ENCODE data around the gene TM7SF2.
"Not testable (repeated sequence)": the region's sequence is repeated elsewhere in the genome, so short reads cannot be mapped to it uniquely, and the experiment has no call there.

The TM7SF2 gene

DNA sequence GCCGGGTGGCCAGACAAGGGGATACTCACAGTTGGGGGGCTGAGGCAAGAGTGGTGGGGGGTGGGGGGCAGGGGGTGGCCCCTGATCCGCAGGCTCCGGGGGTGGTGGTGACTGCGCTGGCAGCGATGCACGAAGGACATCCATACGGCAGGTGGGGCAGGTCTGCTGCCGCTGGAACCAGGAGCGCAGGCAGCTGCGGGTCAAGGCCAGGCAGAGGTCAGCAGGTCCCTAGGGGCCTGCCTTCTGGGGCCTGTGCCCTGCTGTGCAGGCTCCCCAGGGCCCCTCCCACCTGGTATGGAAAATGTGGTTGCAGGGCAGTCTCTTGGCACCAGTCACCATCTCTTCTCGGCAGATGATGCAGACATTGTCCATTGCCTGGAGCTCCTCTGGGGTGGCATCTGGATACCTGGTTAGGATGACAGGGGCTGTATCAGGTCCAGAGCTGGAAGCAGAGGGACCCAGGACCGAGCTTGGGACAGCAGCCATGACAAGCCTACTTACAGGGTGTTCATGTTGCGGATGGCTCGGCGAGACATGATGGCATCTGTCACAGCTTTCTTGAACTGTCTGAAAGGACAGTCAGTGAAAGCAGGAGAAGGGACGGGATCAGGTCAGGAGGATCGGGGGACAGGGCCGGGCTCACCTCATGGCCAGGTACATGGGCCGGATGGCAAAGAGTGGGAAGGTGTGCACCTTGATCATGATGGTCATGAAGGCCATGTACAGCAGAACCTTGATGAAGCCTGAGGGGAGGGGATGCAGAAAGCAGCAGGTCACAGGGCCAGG, 19.2 kb downstream of the TM7SF2 start:
- DNase-seq: no peak

DNA sequence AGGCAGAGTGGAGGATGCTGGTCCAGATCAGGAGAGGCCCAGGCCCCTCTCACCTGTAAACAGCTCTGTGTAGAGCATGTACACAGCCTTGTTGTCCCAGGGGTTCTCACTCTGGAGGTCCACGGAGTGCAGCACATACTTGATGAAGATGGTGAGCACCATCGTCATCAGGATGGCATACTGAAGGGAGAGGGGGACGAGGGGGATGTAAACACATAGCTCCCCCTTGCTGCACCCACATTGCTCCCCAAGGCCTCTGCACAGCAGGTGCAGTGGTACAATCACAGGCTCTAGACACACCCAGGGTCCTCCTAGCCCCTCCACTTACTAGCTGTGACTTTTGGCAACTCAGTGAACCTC, 19.7 kb downstream of the TM7SF2 start:
- no peak for DNase-seq

DNA sequence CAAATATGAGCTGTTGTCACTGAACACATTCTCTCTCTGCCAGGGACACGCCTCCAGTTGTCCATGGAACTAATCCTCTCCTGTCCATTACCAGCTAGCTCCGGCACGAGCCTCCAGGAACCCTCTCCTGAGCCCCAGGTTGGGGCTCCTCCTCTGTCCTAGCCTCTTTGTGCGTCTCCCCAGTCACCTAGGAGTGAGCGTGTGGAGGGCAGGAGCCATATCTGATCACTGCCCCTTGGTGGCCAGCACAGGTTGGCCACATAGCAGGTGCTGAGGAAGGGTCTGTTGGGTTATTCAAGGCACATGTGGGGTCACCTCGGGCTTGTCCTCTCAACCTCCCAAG, 20.2 kb downstream of the TM7SF2 start:
- DNase-seq: no peak

DNA sequence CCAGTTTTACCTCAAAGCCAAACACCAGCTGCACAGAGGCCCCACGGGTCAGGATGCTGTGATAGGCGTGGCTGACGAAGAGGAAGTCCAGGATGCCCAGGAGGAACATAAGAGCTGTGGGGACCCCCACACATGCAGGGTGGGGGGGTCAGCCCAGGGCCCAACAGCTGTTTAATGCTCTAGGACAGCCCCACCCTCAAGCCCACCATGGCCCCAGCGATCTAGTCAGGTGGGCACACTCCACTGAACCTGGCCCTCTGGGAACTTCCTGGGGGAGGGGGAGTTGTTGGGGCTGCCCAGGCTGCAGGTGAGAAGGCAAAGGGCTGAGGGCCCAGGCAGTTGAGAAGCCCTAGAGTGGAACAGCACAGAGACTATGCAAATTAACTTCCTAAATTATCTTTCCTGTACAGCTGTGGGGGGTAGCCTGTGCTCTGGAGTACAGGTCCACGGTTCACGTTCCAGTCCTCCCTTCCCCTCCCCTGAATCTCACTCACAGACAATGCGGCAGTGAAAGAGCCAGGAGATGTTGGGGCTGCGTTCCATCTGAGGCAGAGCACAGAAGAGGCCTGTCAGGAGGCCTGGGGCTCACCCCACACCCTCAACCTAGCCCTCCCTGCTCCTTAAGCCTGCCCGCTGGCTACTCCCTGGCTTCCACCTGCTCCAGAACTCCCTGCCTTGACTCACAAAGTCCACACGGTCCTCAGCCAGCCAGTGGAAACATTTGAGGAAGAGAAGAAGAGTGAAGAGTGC, 20.7 kb downstream of the TM7SF2 start:
- no peak for DNase-seq

DNA sequence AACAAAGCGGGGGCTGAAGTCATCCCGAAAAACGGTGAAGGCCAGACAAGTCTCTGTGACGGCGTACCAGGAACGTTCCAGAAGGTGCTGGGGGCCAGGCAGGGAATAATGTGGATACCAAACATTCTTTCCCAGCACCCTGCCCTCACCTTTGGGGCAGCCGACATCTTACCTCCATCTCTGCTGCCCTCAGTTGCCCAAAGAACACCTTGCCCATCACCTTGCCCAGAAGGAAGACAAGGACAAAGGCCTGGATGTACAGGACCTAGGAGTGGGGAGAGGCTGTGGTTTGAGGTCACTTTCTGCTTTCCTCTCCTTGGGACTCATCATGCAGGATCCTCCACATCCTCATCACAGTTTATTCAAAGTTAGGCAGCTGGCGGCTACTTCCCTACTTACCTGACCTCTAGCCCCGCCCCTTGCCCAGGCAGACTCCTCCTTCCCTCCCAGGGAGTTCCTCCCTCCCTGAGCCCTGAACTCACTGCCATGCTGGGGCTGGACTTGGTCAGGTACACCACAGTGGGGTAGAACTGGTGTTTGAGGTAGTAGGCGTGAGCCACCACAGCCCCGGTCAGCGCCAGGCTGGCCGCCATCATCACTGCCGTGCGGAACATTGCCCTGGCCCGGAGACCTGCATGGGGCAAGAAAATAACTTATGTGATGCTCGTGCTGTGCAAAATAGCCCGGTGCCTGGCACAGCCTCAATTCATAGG, 21.5 kb downstream of the TM7SF2 start:
- DNase-seq: no peak

DNA sequence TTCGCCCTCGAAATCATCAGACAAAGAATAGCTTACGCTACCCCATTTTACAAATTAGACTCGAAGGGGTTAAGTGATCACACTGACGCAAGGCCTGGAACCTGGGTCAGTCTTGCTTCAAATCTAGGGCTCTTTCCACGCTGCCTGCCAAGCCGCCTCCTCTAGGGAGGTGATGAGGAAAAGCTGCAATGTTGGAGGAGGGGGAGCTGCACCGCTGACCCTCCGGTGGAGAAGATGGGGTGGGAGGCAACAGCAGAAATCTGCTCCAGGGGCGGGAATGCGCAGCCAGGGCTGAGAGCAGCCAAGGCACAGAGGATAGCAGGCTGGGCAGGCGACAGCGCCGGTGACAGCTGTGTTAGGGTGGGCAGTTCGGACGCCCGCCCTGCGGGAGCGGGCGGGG, 22.1 kb downstream of the TM7SF2 start:
- DNase-seq: no peak

DNA sequence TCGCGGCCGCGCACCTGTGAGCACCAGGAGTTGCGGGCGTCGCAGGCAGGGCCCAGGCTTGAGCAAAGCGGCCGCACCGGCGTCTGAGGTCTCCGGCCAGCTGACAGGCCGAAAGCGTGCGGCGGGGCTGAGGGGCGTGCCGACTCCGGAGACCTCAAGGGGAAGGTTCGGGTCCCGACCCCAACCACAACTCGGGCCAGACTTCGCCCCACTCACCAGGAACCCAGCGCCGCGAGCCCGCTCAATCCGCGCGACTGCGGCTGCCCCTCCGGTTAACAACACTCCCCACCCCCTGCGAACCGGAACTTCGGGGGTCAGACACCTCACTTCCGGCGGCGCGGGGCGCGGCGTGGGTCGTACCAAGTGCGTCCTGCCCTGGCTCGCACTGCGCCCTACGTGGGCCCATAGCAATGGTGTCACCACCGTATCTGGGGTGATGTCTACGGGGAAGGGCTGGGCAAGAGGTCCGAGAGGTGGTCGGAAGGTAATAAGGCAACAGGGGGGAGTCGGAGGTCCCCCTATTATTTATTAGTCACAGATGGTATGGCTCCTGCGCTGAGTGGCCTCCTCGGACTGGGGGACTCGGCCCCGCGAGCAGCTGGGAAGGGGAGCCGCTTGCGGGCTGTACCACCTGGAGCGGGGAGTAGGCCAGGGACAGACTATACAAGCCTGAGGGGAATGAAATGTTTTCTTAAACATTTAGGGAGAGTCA, 22.7 kb downstream of the TM7SF2 start, which contains the start of gene SYVN1:
Gene SYVN1 (minus strand): TSS at position 280 of the 712 bp plus-strand sequence. CDS start 918 bp downstream, outside the sequence.
- DNase-seq: peak; percentile 95

DNA sequence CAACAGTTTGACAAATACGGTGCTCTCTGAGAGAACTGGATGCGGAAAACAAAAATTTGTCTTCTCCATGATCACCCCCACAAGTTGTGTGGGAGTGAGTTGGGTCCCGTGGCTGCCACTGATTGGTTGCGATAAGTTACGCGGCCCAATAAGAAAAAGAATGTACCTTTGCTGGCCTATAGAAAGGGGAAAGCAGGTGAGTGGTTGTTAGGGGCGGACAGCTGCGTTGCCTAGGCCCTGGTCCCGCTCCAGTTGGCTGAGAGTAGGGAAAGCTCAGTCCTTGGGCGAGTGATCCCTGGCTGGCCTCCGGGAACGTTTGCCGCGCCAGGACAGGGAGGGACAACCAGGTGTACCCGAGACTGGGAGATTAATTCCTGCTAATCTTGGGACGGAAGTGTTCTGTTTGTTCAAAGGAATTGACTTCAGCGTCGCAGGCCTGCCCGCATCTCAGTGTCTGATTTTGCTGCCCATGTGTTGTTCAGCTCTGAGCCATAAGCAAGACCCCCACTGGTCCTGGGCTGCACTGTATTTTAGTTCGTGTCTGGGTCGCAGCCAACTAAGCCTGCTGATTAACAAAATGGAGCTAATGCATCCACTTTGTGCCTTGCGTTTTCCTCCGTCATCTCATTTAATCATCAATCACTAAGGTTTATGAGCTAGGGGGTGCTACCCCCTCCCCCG, 23.4 kb downstream of the TM7SF2 start:
- peak; percentile 85 for DNase-seq

DNA sequence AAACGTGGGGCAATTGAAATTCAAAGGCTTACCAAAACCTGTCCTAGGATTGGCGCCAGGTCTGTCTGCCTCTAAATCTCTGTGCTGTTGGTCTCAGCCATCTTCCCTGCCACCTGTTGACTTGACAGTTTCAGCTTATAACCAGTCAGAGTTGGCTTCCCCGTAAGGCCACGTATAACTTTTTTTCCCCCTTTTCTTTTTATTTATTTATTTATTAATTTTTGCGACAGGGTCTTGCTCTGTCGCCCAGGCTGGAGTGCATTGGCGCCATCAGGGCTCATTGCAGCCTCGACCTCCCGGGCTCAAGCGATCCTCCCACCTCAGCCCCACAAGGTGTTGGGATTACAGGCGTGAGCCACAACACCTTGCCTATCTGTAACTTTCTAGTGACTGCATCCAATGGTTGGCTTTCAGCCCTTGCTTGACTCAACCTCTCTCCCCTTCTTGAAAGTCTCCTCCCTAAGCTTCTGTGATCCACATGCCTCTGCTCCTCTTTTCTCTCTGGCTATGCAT, 24.0 kb downstream of the TM7SF2 start:
- no peak for DNase-seq

DNA sequence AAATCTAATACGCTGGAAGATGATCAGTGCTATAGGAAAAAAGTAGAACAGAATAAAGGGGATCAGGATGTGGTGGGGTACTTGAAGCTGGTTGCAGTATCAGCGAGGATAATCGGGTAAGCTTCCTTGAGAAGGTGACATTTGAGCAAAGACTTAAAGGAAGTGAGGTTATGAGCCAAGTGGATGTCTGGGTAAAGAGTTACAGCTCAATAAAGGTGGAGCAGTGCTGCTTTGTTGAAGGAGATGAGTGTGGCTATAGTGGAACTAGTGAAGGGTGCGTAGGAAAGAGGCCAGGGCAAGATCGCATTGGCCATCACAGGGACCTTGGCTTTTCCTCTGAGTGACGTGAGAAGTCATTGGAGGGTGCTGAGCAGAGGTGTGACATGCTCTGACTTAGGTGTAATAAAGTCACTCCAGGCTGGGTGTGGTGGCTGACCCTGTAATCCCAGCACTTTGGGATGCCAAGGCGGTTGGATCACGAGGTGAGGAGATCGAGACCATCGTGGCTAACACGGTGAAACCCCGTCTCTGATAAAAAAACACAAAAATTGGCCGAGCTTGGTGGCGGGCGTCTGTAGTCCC, 24.9 kb downstream of the TM7SF2 start:
- no peak for DNase-seq

DNA sequence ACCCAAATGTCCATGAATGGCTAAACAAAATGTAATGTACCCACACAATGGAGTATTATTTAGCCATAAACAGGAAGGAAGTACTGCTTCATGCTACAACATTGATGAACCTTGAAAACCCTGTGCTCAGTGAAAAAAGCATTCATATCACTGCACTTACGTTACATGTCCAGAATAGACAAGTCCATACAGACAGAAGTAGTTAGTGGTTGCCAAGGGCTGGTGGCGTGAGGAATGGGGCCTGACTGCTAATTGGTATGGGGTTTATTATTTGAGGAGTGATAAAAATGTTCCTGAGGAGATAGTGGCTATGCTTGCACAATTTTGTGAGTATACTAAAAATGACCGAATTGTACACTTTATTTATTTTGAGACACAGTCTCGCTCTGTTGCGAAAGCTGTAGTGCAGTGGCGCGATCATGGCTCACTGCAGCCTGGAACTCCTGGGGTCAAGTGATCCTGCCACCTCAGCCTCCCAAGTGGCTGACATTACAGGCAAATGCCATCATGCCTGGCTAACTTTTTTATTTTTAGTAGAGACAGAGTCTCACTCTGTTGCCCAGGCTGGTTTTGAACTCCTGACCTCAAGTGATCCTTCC, 30.3 kb downstream of the TM7SF2 start:
- DNase-seq: no peak

DNA sequence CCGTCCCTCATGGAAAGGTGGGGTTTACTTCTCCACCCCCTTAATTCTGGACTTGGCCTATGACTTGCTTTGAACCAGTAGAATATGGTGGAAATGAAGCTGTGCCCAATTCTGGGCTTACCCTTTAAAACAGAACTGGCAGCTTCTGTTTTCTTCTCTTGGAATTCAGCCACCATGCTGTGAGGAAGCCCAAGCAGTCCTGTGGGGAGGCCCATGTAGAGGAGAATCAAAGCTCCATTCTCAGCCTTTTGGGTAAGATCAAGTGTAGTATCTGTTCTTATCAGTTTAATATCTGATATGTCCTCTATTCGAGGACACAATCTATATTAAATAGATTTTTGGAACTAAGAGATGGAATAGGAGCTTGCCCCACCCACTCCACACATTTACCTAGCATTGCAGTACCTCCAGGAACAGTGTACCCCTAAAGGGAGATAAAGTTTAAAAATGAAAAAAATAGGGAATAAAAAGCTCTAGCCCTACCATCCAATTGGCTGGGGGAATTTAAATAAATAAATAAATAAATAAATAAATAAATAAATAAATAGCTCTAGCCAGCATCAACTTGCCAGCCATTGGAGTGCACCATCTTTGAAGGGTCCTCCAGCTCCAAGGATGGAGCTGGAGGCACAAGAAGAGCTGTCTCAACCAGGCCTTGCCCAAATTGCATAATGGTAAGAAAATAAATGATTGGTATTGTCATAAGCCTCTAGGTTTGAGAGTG, 35.8 kb downstream of the TM7SF2 start:
- no peak for DNase-seq

DNA sequence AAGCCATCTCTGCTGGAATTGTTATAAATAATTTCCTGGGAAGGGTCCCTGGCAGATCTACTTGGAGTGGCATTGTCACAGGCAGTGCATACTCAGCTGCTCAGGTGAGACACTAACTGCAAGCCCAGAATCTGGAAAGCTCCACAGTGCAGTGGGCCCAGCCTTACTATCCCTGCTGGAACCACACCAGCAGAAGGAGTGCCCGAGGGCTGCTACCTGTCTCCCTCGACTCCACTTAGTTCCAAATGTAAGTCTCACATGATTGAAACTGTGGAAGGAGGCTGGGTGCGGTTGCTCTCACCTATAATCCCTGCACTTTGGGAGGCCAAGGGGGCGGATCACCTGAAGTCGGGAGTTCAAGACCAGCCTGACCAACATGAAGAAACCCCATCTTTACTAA, 37.0 kb downstream of the TM7SF2 start:
- no peak for DNase-seq

DNA sequence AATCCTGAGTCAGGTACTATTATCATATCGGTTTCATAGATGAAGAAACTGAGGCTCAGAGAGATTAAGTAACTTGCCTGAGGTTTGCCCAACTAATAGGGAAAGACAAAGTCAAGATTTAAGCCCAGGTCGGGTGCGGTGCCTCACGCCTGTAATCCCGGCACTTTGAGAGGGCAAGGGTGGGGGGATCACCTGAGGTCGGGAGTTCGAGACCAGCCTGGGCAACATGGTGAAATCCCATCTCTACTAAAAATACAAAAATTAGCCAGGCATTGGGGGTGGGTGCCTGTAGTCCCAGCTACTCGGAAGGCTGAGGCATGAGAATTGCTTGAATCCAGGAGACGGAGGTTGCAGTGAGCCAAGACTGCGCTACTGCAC, 38.4 kb downstream of the TM7SF2 start:
- DNase-seq: not testable (repeated sequence)

DNA sequence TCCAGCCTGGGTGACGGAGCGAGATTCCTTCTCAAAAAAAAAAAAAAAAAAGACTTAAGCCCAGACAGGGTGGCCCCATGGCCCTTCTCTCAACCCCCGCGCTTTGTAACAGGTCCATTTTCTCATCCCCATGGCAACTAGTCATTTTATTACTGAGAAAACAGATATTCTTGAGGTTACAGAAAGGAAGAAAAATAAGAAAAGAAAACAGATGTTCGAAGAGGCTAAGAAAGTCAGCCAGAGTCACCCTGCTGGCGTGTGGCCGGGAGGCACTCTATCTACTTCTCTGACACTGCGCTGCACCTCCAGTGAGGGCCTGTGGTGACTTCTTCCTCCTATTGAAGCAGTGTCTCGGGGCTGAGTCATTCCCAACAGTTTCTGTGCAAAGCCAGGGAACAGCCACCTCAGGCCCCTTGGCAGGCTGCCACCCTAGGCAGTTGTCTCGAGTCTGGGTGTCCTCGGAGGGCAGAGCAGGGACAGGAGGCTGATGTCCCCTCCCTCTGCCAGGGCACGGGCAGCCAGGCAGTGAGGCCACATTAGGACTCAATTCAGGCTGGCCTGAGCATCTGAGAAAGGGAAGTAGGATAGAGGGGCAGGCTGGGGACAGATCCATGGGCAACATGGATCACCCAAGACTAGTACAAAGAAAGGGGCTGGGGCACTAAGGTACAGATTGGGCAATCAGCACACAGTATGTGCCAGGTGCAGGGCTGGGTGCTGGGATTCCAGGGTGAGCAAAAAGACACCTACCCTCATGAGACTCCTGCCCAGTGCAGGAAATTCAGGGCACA, 39.0 kb downstream of the TM7SF2 start:
- DNase-seq: peak; percentile 72

DNA sequence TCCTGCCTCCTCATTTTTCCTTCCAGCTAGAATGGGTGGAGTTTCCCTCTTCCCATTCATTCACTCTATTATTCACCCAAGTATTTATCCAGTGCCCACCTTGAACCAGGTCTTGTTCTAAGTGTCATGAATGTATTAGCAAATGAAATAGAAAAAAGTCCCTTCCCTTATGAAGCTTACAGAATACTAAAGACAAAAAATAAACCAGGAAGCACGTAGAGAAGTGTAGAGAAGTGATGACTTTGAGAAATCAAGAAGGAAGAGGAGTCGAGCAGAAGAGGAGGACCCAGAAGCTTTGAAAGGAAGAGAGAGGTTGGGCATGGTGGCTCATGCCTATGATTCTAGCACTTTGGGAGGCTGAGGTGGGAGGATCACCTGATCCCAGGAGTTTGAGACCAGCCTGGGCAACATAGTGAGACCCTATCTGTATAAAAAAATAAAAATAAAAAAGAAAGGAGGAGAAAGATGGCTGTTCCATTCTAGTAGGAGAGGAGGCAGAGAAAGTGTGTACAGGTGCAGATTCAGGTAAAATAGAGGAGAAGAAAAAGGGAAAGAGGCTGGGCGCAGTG, 39.7 kb downstream of the TM7SF2 start:
- DNase-seq: no peak

DNA sequence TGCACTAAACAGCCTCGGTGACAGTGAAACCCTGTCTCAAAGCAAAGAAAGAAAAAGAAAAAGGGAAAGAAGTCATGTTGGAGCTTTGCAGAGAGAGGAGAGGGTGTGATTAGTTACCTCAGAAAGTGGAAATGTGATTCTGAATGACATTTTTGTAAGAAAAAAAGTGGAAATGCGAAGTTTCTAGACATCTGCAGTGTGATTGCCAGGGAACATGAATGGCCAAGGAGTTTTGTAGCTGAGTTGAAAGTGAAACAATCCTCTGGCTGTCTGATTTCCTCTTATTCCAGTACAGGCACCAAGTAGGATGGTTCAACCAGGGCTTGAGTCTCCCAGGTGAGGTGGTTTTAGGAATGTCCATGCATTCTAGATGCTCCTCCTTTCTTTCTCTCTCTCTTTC, 40.5 kb downstream of the TM7SF2 start:
- DNase-seq: no peak

DNA sequence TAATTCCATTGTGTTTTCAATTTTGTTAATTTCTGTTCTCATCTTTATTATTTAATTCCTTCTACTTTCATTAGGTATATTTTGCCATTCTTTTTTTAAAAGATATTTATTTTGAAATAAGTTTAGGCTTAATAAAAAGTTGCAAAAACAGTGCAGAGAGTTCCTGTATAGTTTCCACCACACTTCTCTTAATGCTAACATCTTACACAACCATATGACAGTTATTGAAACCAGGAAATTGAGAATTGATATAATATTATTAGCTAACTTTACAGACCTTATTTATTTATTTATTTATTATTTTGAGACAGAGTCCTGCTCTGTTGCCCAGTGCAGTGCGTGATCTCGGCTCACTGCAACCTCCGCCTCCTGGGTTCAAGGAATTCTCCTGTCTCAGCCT, 44.6 kb downstream of the TM7SF2 start:
- no peak for DNase-seq

DNA sequence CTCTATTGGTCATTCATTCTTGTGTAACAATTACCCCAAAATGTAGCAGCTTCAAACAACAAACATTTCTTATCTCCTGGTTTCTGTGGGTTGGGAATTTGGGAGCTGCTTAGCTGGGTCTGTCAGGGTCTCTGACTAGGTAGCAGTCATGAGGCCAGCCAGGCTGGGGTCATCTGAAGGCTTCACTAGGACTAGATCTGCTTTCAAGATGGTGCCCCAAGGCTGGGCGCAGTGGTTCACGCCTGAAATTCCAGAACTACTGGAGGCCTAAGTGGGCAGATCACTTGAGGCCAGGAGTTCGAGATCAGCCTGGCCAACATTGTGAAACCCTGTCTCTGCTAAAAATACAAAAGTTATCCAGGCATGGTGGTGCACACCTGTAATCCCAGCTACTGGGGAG, 45.3 kb downstream of the TM7SF2 start:
- DNase-seq: no peak

DNA sequence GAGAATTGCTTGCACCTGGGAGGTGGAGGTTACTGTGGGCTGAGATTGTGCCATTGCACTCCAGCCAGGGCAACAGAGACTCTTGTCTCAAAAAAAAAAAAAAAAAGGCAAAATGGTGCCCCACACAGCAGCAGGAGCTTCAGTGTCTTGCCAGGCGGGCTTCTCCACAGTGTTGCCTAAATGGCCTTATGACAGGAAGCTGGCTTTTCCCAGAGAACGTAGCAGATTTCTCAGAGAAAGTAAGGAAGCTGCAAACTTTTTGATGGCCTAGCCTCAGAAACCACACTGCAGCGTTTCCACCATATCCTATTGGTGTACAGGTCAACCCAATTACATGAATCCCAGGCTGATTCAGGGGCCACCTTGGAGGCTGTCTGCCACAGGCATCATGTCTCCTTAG, 45.7 kb downstream of the TM7SF2 start:
- DNase-seq: no peak
